HPDE6-E6E7 (cell line): ENCODE data around the gene CNOT11.
A peak's percentile ranks its signal among the peaks of the same experiment; 100 is the strongest.

Experiments
- DNase-seq: peaks from one replicate; pipeline ENCODE4 v3.0.0; 2011; ENCODE audit warnings: missing footprints; ENCODE audit errors: extremely low spot score

CNOT11 gene

GRCh38 chr2:101278925-101279324 is 26.2 kb downstream of the CNOT11 start:
- DNase-seq: no peak

GRCh38 chr2:101281482-101281881 is 28.8 kb downstream of the CNOT11 start:
- DNase-seq: no peak

GRCh38 chr2:101282980-101283379 is 30.3 kb downstream of the CNOT11 start:
- DNase-seq: no peak

- DNase-seq: no peak
Observed at GRCh38 chr2:101286684-101287083, 34.0 kb downstream of the CNOT11 start.

GRCh38 chr2:101287303-101287702 is 34.6 kb downstream of the CNOT11 start:
- DNase-seq: no peak

GRCh38 chr2:101290711-101291110 is 38.0 kb downstream of the CNOT11 start:
- no peak for DNase-seq

- DNase-seq: no peak
Observed at GRCh38 chr2:101291973-101292372, 39.3 kb downstream of the CNOT11 start.

- DNase-seq: no peak
Observed at GRCh38 chr2:101293544-101293943, 40.9 kb downstream of the CNOT11 start.

- no peak for DNase-seq
Observed at GRCh38 chr2:101294861-101295260, 42.2 kb downstream of the CNOT11 start.

- DNase-seq: no peak
Observed at GRCh38 chr2:101295895-101296294, 43.2 kb downstream of the CNOT11 start.

GRCh38 chr2:101296371-101296770 is 43.7 kb downstream of the CNOT11 start:
- no peak for DNase-seq

- DNase-seq: no peak
Observed at GRCh38 chr2:101297383-101297782, 44.7 kb downstream of the CNOT11 start.

- no peak for DNase-seq
Observed at GRCh38 chr2:101299604-101300003, 46.9 kb downstream of the CNOT11 start.

- no peak for DNase-seq
Observed at GRCh38 chr2:101300164-101300563, 47.5 kb downstream of the CNOT11 start.

- no peak for DNase-seq
Observed at GRCh38 chr2:101300836-101301235, 48.1 kb downstream of the CNOT11 start.

GRCh38 chr2:101302016-101302415 is 49.3 kb downstream of the CNOT11 start:
- no peak for DNase-seq

GRCh38 chr2:101303688-101304087 is 51.0 kb downstream of the CNOT11 start:
- no peak for DNase-seq

GRCh38 chr2:101305035-101305434 is 52.3 kb downstream of the CNOT11 start:
- no peak for DNase-seq

GRCh38 chr2:101305492-101306078 is 52.9 kb downstream of the CNOT11 start:
- peak; percentile 41 for DNase-seq

GRCh38 chr2:101306410-101306809 is 53.7 kb downstream of the CNOT11 start:
- no peak for DNase-seq

- peak; percentile 12 for DNase-seq
Observed at GRCh38 chr2:101307503-101307902, 54.8 kb downstream of the CNOT11 start.

GRCh38 chr2:101307950-101308431 is 55.3 kb downstream of the CNOT11 start:
- DNase-seq: peak; percentile 17

- peak; percentile 99 for DNase-seq
Observed at GRCh38 chr2:101308432-101309210, 55.9 kb downstream of the CNOT11 start, which contains the start of gene RNF149. Gene RNF149, minus strand, starts transcription at chr2:101308701. Its CDS starts 113 bp downstream, at chr2:101308588.
